ENCODE data around the gene CELF2. TPM values are rescaled to one million over a fixed set of nuclear protein-coding genes. Genes with fewer than 3 reads are reported as not detected.

The CELF2 gene
- total and polyA plus RNA-seq, 2 of the 4 experiments (the other 2 are of a cell fraction): 3.5 to 6.6 TPM

DNA sequence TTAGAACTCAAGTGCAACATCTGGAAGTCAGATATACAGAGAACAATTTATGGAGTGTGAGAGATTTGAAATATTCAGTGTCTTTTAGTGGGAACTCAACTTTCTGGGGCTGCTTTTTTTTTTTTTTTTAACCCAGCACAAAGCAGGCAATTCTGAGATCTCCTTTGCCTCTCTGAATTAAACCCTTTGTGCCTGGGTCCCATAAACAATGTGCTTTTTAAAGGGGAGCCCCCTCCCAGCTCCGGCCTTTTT is 146.8 kb downstream of the CELF2 start (continued):
- no peak for TF ChIP-seq MAZ (IDR thresholded peaks at IDR 0.05; ENCODE audit: borderline replicate concordance, low read depth, low read length)

DNA sequence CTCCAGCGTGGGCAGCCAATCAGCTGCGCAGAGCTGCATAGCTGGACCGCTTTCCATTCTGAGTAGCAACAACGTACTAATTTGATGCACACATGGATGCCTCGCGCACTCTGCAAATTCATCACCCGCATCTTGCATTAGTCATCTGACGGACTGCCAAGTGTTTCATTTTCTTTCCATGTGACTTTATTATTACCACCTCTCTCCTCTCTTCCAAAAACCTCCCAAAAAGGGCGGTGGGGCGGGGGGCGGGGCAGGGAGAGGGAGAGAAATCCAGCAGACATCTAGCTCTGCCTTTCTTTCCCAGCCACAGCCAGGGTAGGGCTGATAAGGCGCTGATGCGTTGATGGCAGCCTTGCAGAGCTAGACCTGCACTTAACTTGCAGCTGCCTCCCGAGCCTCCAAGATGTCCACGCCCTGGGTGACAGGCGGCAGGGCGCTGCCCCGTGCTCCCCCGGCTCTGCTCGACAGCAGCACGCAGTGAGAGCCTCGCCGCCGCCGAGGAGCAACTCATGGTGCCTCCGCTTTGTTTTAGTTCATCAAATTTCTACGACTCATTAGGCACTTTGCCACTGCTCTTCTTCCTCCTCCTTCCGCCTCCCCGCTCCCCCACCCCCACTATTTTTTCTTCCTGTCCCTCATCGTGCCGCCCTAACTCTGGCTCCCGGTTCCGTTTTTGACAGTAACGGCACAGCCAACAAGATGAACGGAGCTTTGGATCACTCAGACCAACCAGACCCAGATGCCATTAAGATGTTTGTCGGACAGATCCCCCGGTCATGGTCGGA is 147.3 kb downstream of the CELF2 start:
- CTCF ChIA-PET: interaction anchor here (1.0 to 1.1 kb wide), 2 partner anchors 10 to 121 kb away, joined by 3 read pairs; no protein-coding TSS in a partner anchor
- no peak overlapping the region for H4K91ac ChIP-seq (ENCODE audit: insufficient read depth, low read depth, low read length)
- BruUV-seq (replicated peaks): no TSS peak

More for the DNA sequence above, 147.3 kb downstream of the CELF2 start:
- in situ Hi-C loops (cut with MboI; ENCODE audit: low sequenced_read_pairs): no loop called here
- peaks cover 3% of the 10 kb centered on the region; the same call in 1 of the 2 replicates for H3K27me3 ChIP-seq (ENCODE audit: control insufficient read depth, insufficient read depth, low read length)
- intact Hi-C loops (cut with micrococcal nuclease): no loop called here
- H3K18ac ChIP-seq (ENCODE audit: low read depth, low read length): no peak overlapping the region
- H3K36me3 ChIP-seq (ENCODE audit: control insufficient read depth, insufficient read depth, low read length): no peaks in the 10 kb centered on the region
- POLR2A ChIA-PET (ENCODE audit: unreplicated experiment): no interaction called here
- peak overlapping the region; percentile 95 for H3K4me2 ChIP-seq (ENCODE audit: low read depth, low read length)
- peak; percentile 78 for DNase-seq
- H3K14ac ChIP-seq (replicated peaks; ENCODE audit: low read depth, low read length): no peak overlapping the region; the same call in 1 of the 2 replicates
- H4K8ac ChIP-seq (ENCODE audit: low read depth in 2 of 2, low read length in 2 of 2): no peak overlapping the region
- H2BK15ac ChIP-seq (ENCODE audit: low read depth, low read length): no peak overlapping the region
- no peak overlapping the region for H3K23ac ChIP-seq (ENCODE audit: low read depth, low read length)
- H3K4me1 ChIP-seq (ENCODE audit: control insufficient read depth, insufficient read depth, low read length): peaks cover 3% of the 10 kb centered on the region; the same call in 1 of the 2 replicates
- peak; percentile 87 for ATAC-seq (ENCODE audit: low read depth)
- TF ChIP-seq SMC3 (IDR thresholded peaks at IDR 0.05; ENCODE audit: low read depth, low read length) (no peak), FOS (IDR thresholded peaks at IDR 0.05; ENCODE audit: low read depth, low read length) (no peak), POLR2A (IDR thresholded peaks at IDR 0.05; ENCODE audit: low read depth, low read length) (no peak), BHLHE40 (IDR thresholded peaks at IDR 0.05; ENCODE audit: low read depth, low read length) (no peak), RCOR1 (IDR thresholded peaks at IDR 0.05; ENCODE audit: insufficient replicate concordance, low read length) (no peak), CHD1 (IDR thresholded peaks at IDR 0.05; ENCODE audit: low read depth, low read length) (no peak), RAD21 (IDR thresholded peaks at IDR 0.05; ENCODE audit: low read length) (no peak), MXI1 (IDR thresholded peaks at IDR 0.05; ENCODE audit: borderline replicate concordance, low read depth, low read length) (no peak), RFX5 (IDR thresholded peaks at IDR 0.05; ENCODE audit: low read depth, low read length) (no peak), MAFK (IDR thresholded peaks at IDR 0.05; ENCODE audit: low read depth, low read length) (no peak), NFE2L2 (IDR thresholded peaks at IDR 0.05; ENCODE audit: low read depth, low read length) (no peak)
- no peak overlapping the region for H2BK5ac ChIP-seq (ENCODE audit: low read depth, low read length, poor library complexity, severe bottlenecking)
- no peak overlapping the region; the same call in 1 of the 2 replicates for H3K27ac ChIP-seq (ENCODE audit: insufficient read depth, low read length)
- peak overlapping the region; percentile 49 for H3K4me3 ChIP-seq (ENCODE audit: insufficient read depth, low read depth, low read length)
- H3K4ac ChIP-seq (ENCODE audit: low read depth, low read length): peak overlapping the region; percentile 52; the same call in 1 of the 2 replicates
- no peaks in the 10 kb centered on the region for H3K79me1 ChIP-seq (ENCODE audit: low read depth in 1 of 2, low read length in 2 of 2)
- H4K5ac ChIP-seq (ENCODE audit: low read depth, low read length): no peak overlapping the region
- no peak overlapping the region for H2BK20ac ChIP-seq (ENCODE audit: low read depth, low read length)
- H2AK5ac ChIP-seq (ENCODE audit: low read depth, low read length): no peak overlapping the region
- 0 out of 2 replicates have a peak, but pooled peaks cover 4% of the 10 kb centered on the region for H3K9me1 ChIP-seq (ENCODE audit: insufficient read depth, low read length)
- H3K56ac ChIP-seq (ENCODE audit: extremely low read depth, insufficient read depth, low read length): no peak overlapping the region
- peak overlapping the region; percentile 85 for H2AFZ ChIP-seq (replicated peaks; ENCODE audit: low read length, poor library complexity)
- no peaks in the 10 kb centered on the region for H3K9me3 ChIP-seq (ENCODE audit: control insufficient read depth, insufficient read depth, low read length)
- peak overlapping the region; percentile 69 for H2AK9ac ChIP-seq (replicated peaks; ENCODE audit: low read depth, low read length, poor library complexity)
- H3K9ac ChIP-seq (ENCODE audit: low read depth, low read length): peak overlapping the region; percentile 41; the same call in 1 of the 2 replicates
- dilution Hi-C loops (cut with HindIII; ENCODE audit: low sequenced_read_pairs, unreplicated experiment): no loop called here
- no peak overlapping the region for H2BK120ac ChIP-seq (ENCODE audit: low read depth, low read length)
- WGBS, 2 experiments (ENCODE audit: extremely low coverage in 2 of 2, insufficient read length in 1 of 2): 1% methylated on average over 26 of the region's 38 CpGs; no CpG with 5 or more reads in 1 of the 2 experiments
- no peaks in the 10 kb centered on the region for H4K20me1 ChIP-seq (ENCODE audit: insufficient read depth, low read length)
